Left kidney (tissue), 8 donors: Measurements from ENCODE around the gene PROCA1. TPM values are rescaled to one million over a fixed set of nuclear protein-coding genes. Genes with fewer than 3 reads are reported as not detected.

Experiments used
- DNase-seq: peaks from one replicate; pipeline ENCODE4 v3.0.0-alpha.2; 2013
- long read RNA-seq, 8 donors: transcript quantifications; one replicate each; lab custom pipeline, GENCODE V29; 2026
- polyA plus RNA-seq: library from polyadenylated mRNA; unstranded; fragments of 120-200 nt; gene quantifications from one replicate; pipeline ENCODE4 v1.2.1, GENCODE V29; 2013; ENCODE audit not compliant: insufficient read length

The PROCA1 gene
- polyA plus RNA-seq: 10.4 TPM
- long read RNA-seq, donor 1: 0 reads
- long read RNA-seq, donor 2: 0 reads
- long read RNA-seq, donor 3, partial matches to known transcripts: 785 of 2,392 reads
- long read RNA-seq, donor 3, other reads (novel, unspliced or antisense): 1,605 of 2,392 reads
- long read RNA-seq, donor 4: 0 reads
- long read RNA-seq, donor 5, partial matches to known transcripts: 0 of 1 reads
- long read RNA-seq, donor 5, other reads (novel, unspliced or antisense): 0 of 1 reads
- long read RNA-seq, donor 6: 0 reads
- long read RNA-seq, donor 7, partial matches to known transcripts: 4,002 of 4,183 reads
- long read RNA-seq, donor 7, other reads (novel, unspliced or antisense): 181 of 4,183 reads
- long read RNA-seq, donor 8, partial matches to known transcripts: 1,456 of 1,514 reads
- long read RNA-seq, donor 8, other reads (novel, unspliced or antisense): 58 of 1,514 reads

- DNase-seq: no peak
Measured at GRCh38 chr17:28711723-28712031, at the start of gene PROCA1. PROCA1 (minus strand) TSS chr17:28711888; CDS start chr17:28711660, 228 bp downstream.

DNA sequence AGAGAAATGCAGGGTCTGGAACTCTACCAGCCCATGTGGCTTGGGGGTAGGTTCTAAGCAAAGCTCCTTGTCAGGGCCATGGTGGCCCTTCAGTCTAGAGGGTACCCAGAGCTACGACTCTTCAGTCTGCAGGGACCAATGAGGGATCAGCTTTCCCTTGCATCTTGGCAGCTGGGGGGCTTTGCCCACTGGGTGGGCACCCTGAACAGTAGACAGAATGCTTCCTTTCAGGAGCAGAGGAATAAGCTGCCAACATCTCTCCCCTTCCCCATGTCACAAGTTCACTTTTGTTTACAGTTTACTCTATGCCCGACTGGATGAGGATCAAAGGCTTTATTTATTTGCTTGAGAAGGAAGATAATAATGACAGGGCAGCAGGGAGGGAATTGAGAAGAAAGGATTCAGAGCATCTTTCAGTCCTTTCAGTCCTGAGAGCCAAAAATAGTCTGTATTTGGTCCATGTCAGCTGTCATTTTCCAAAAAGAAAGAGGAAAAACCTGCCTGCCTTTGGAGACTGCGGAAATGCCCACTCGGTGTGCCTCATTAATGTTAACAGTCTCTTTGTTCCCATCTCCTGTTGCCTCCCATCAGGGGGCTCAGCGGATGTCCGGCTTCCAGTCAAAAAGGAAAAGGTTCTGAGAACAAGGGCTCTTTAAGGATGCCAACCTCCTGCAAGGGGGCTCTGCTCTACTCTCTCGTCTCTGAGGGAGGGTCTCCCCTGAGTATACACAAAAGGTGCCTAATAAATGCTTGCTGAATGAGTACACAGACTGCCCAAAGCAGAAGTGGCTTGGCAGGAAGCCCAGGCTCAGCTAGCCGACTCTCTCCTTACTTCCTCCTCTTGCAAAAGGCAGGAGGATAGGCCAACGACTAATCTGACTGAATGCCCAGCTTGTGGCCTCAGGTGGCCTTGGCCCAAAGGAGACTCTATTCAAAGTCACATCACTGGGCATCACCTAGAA lies 49.2 kb upstream of the PROCA1 start:
- DNase-seq: no peak

DNA sequence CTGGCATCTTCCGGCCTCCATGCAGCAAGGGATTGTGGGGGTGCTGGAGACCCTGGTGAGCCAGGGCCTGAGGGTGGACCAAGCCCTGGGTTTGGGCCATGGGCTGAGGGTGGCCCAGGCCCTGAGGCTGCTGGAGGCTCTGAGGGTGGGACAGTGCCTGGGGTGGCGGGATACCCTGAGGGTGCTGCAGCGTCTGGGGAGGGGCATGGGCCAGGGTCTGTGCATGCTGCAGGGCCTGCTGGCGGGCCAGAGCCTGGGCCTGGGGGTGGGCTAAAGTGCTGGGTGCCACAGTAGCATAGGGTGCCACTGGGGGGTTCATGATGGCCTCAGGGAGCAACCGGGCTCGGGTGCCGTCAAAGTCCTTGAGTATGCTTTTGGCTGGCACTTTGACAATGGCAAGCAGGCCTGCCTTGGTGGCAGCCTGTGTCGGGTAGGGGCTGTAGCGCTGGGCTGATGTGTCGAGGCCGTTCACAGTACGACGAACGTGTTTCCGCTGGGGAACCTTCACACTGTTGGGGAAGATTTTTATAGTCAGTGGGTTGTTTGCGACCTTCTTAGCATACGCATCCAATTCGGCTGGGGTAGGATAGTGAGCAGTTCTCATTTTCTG lies 47.7 kb upstream of the PROCA1 start:
- no peak for DNase-seq

GRCh38 chr17:28758411-28759121 lies 46.9 kb upstream of the PROCA1 start:
- no peak for DNase-seq

DNA sequence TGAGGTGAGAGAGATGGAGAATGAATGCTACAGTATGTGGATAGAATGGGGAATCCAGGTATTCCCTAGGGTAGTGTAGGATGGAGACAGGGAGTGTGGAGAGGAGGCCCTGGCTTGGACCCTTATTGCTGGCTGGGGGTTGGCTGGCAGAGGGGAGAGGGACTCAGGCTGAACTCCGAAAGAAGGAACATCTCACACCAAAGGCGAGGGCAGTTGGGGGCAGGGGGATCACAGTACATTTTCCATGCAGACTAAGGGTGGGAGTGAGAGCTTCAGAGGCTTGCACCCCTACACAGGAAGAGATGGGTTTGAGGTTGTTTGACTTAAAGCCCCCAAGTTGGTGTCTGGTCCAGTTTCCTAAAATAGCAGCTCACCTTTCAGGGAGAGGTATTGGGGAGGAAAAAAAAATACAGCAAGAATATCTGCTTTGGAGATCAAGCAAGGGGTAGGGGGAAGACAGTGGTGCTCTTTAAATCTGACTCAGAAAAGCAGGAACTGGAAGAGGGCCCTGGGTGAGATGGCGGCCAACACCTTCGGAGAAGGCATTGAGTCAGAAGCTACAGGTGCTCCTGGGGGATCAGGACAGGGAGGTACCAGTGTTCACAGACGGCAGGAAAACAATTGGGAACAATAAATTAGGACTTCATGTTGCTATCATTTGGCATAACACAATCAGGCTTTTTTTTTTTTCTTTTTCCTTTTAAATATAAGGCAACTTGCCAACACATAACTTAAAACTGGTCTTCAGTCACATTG lies 44.5 kb upstream of the PROCA1 start:
- no peak for DNase-seq

- no peak for DNase-seq
Measured at GRCh38 chr17:28755486-28755885, 43.8 kb upstream of the PROCA1 start.

GRCh38 chr17:28751600-28752366 lies 40.1 kb upstream of the PROCA1 start:
- no peak for DNase-seq

GRCh38 chr17:28750178-28751047 lies 38.7 kb upstream of the PROCA1 start:
- DNase-seq: peak; percentile 91

GRCh38 chr17:28749516-28750177 lies 38.0 kb upstream of the PROCA1 start:
- DNase-seq: no peak

DNA sequence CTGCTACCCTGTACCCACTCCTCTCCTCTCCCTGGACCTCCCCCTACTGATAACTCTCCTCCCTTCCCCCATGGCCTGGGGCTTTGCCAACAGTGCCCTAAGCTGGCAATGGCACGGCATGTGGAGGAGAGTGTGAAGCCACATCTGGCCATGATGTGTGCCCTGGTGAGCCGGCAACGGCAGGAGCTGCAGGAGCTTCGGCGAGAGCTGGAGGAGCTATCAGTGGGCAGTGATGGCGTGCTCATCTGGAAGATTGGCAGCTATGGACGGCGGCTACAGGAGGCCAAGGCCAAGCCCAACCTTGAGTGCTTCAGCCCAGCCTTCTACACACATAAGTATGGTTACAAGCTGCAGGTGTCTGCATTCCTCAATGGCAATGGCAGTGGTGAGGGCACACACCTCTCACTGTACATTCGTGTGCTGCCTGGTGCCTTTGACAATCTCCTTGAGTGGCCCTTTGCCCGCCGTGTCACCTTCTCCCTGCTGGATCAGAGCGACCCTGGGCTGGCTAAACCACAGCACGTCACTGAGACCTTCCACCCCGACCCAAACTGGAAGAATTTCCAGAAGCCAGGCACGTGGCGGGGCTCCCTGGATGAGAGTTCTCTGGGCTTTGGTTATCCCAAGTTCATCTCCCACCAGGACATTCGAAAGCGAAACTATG lies 37.3 kb upstream of the PROCA1 start:
- DNase-seq: no peak

DNA sequence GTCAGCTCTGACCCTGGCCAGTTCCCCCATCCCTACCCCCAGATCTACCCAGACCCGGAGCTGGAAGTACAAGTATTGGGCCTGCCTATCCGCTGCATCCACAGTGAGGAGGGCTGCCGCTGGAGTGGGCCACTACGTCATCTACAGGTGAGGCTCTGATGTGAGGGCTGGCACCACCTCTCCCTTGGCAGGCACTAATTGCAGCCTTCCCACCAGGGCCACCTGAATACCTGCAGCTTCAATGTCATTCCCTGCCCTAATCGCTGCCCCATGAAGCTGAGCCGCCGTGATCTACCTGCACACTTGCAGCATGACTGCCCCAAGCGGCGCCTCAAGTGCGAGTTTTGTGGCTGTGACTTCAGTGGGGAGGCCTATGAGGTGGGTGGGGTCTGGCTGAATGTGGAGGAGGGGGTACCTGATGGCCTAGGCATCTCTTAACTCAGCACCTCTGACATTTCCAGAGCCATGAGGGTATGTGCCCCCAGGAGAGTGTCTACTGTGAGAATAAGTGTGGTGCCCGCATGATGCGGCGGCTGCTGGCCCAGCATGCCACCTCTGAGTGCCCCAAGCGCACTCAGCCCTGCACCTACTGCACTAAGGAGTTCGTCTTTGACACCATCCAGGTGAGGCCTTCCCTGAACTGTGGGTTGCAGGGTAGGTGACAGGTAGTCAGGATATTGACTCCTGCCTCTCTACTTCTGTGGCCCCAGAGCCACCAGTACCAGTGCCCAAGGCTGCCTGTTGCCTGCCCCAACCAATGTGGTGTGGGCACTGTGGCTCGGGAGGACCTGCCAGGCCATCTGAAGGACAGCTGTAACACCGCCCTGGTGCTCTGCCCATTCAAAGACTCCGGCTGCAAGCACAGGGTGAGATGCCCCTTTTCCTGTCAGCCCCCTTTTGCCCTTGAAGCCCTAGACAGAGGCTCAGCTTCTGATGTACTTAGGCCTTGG lies 36.4 kb upstream of the PROCA1 start:
- no peak for DNase-seq

DNA sequence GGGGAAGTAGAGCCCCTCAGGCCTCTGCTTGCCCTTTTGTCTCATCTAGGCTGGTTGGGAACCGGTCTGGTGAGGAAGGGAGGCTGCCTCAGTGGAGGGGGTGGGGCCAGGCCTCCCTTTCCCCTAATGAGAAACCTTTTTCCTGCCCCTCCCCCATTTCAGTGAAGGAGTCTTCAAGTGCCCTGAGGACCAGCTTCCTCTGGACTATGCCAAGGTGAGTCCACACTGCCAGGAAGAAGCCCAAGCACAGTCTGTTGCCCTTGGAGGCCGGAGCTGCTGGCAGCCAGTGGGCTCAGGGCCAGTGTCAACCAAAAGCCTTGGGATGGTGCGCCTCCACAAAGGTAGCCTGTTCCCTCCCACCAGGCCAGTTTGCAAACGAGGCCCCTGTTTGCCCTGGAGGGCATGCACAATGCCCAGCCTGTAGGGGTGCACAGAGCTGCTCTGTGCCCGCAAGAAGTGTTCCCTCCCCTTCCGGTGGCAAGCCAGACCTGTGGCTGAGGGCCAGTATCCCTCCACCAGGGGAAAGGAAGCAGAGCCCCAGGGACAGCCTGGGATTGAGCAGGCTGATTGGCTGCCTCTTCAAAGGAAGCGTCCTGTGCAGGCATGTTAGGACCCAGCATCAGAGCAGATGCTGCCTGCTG lies 35.5 kb upstream of the PROCA1 start:
- DNase-seq: no peak

- peak; percentile 34 for DNase-seq
Measured at GRCh38 chr17:28746611-28747050, 34.9 kb upstream of the PROCA1 start.

GRCh38 chr17:28745786-28746411 lies 34.2 kb upstream of the PROCA1 start:
- DNase-seq: peak; percentile 78

DNA sequence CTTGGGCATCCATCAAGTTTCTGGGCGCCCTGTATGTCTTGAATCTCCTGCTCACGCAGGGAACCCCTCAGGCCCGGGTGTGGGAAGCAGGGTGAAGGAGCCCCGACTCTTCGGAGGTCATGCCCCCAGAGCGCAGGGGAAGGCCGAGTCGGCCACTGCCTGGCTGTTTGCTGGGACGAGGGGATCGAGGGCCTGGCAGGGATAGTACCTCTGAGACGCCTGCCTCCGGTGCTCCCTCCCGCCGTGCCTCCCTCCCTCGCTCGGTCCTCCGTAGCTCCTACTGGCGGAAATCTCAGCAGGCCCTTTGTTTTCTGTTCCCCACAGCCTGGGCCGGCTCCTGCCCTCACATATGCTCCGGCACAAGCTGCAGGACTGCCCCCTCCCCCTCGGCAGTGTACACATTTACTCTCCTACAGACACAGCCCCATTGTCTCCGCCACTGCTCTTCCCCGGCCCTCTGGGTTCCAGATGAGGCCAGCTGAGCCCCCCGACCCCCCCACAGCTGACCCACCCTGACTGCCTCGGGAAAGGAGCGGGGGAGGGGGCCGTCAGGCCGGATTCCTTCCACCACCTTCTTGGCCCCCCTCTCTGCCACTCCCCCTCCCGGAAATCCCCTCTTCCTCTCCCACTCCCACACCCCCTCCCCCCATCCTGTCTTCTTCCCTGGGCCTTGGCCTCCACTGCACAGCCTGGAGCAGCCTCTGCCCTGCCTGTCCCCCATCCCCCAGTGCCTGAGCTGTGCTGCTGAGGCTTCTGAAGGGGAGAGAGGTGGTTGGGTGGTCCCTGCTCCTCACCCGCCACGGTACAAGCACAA lies 33.5 kb upstream of the PROCA1 start:
- peak; percentile 78 for DNase-seq
